LNCAP (cell line): ENCODE data around the gene HGF.

Experiments used
- CTCF ChIP-seq: fragments of 450-650 bp; IDR thresholded peaks from 2 replicates; pipeline ENCODE4 v1.5.1; 2017; ENCODE audit warnings: mild to moderate bottlenecking

The HGF gene

GRCh38 chr7:81707966-81708365 is 61.9 kb downstream of the HGF start:
- no peak for TF ChIP-seq CTCF

- no peak for TF ChIP-seq CTCF
Measured at GRCh38 chr7:81707196-81707595, 62.7 kb downstream of the HGF start.

GRCh38 chr7:81705206-81705605 is 64.6 kb downstream of the HGF start:
- no peak for TF ChIP-seq CTCF

GRCh38 chr7:81704595-81704994 is 65.3 kb downstream of the HGF start:
- TF ChIP-seq CTCF: no peak

GRCh38 chr7:81698965-81699364 is 70.9 kb downstream of the HGF start:
- no peak for TF ChIP-seq CTCF

- no peak for TF ChIP-seq CTCF
Measured at GRCh38 chr7:81694711-81695110, 75.1 kb downstream of the HGF start.

- TF ChIP-seq CTCF: no peak
Measured at GRCh38 chr7:81693894-81694293, 76.0 kb downstream of the HGF start.

GRCh38 chr7:81693080-81693479 is 76.8 kb downstream of the HGF start:
- no peak for TF ChIP-seq CTCF
